Measurements from ENCODE around the gene KIF3C. TPM values are rescaled to one million over a fixed set of nuclear protein-coding genes. Genes with fewer than 3 reads are reported as not detected.

Gene KIF3C
- total and polyA plus RNA-seq, 2 of the 4 experiments (the other 2 are of a cell fraction): 8.3 to 15.4 TPM

- Histone ChIP-seq H3K9me3 (ENCODE audit: control insufficient read depth, insufficient read depth, low read length) (no peaks in the 10 kb centered on the region), H3K4me3 (ENCODE audit: insufficient read depth, low read depth, low read length) (no peak overlapping the region), H3K36me3 (ENCODE audit: control insufficient read depth, insufficient read depth, low read length) (no peaks in the 10 kb centered on the region), H3K23ac (ENCODE audit: low read depth, low read length) (no peak overlapping the region), H3K4me1 (ENCODE audit: control insufficient read depth, insufficient read depth, low read length) (no peaks in the 10 kb centered on the region; the same call in 1 of the 2 replicates), H3K14ac (replicated peaks; ENCODE audit: low read depth, low read length) (no peak overlapping the region), H3K27ac (ENCODE audit: insufficient read depth, low read length) (peak overlapping the region; percentile 17; the same call in 1 of the 2 replicates), H2BK20ac (ENCODE audit: low read depth, low read length) (no peak overlapping the region), H3K9me1 (ENCODE audit: insufficient read depth, low read length) (no peaks in the 10 kb centered on the region), H2AK9ac (replicated peaks; ENCODE audit: low read depth, low read length, poor library complexity) (no peak overlapping the region), H2BK120ac (ENCODE audit: low read depth, low read length) (no peak overlapping the region), H4K91ac (ENCODE audit: insufficient read depth, low read depth, low read length) (no peak overlapping the region), H3K18ac (ENCODE audit: low read depth, low read length) (no peak overlapping the region), H4K8ac (ENCODE audit: low read depth in 2 of 2, low read length in 2 of 2) (no peak overlapping the region), H2BK15ac (ENCODE audit: low read depth, low read length) (no peak overlapping the region), H3K4ac (ENCODE audit: low read depth, low read length) (no peak overlapping the region), H3K79me1 (ENCODE audit: low read depth in 1 of 2, low read length in 2 of 2) (no peaks in the 10 kb centered on the region), H2BK5ac (ENCODE audit: low read depth, low read length, poor library complexity, severe bottlenecking) (no peak overlapping the region), H2AFZ (replicated peaks; ENCODE audit: low read length, poor library complexity) (no peak overlapping the region), H2AK5ac (ENCODE audit: low read depth, low read length) (no peak overlapping the region), H4K5ac (ENCODE audit: low read depth, low read length) (no peak overlapping the region), H3K56ac (ENCODE audit: extremely low read depth, insufficient read depth, low read length) (no peak overlapping the region), H4K20me1 (ENCODE audit: insufficient read depth, low read length) (0 out of 2 replicates have a peak, but pooled peaks cover 3% of the 10 kb centered on the region), H3K4me2 (ENCODE audit: low read depth, low read length) (no peak overlapping the region), H3K27me3 (ENCODE audit: control insufficient read depth, insufficient read depth, low read length) (peaks cover 23% of the 10 kb centered on the region), H3K9ac (ENCODE audit: low read depth, low read length) (no peak overlapping the region)
- ChIA-PET CTCF (no interaction called here), POLR2A (ENCODE audit: unreplicated experiment) (interaction anchor here (0.6 kb wide), 1 partner anchor 147 kb away, joined by 4 read pairs; no protein-coding TSS in a partner anchor)
- peak; percentile 90 for ATAC-seq (ENCODE audit: low read depth)
- dilution Hi-C loops (cut with HindIII; ENCODE audit: low sequenced_read_pairs, unreplicated experiment): no loop called here
- in situ Hi-C loops (cut with MboI; ENCODE audit: low sequenced_read_pairs): no loop called here
- TF ChIP-seq FOS (IDR thresholded peaks at IDR 0.05; ENCODE audit: low read depth, low read length) (peak; percentile 63; the same call in 1 of the 2 replicates), BHLHE40 (IDR thresholded peaks at IDR 0.05; ENCODE audit: low read depth, low read length) (peak; percentile 65), SMC3 (IDR thresholded peaks at IDR 0.05; ENCODE audit: low read depth, low read length) (no peak), CEBPB (IDR thresholded peaks at IDR 0.05; ENCODE audit: low read depth, low read length) (peak; percentile 82), MAFK (IDR thresholded peaks at IDR 0.05; ENCODE audit: low read depth, low read length) (no peak)
- intact Hi-C loops (cut with micrococcal nuclease): no loop called here
- BruUV-seq (replicated peaks): no TSS peak
- peak; percentile 87 for DNase-seq
- no CpG with 5 or more reads among the region's 5 CpGs for WGBS, 2 experiments (ENCODE audit: extremely low coverage in 2 of 2, insufficient read length in 1 of 2)
These were observed 62.0 kb downstream of the KIF3C start for GRCh38 chr2:25920336-25920735.

Data from IMR-90 (cell line).